GM20431 (cell line): Measurements from ENCODE around the gene SEZ6L.
"Not testable (repeated sequence)": the region's sequence is repeated elsewhere in the genome, so short reads cannot be mapped to it uniquely, and the experiment has no call there.

Experiments used
- in situ Hi-C: fragments of 300-500 bp; cut with MseI, MboI; formaldehyde crosslinking; loops from one replicate; pipeline ENCODE4 v1.15.0; 2020; ENCODE audit warnings: low sequenced_read_pairs; ENCODE audit not compliant: unreplicated experiment

The SEZ6L gene

GRCh38 chr22:26399289-26399688 lies 230.0 kb downstream of the SEZ6L start:
- in situ Hi-C loops, result loop anchor here (10.0 kb wide), 1 partner anchor 56 kb away; no protein-coding TSS in a partner anchor

GRCh38 chr22:26401726-26402125 lies 232.5 kb downstream of the SEZ6L start:
- in situ Hi-C loops, result no loop called here

- in situ Hi-C loops, result no loop called here
Observed at GRCh38 chr22:26404851-26405421, 235.7 kb downstream of the SEZ6L start.

- in situ Hi-C loops, result no loop called here
Observed at GRCh38 chr22:26406118-26406517, 236.9 kb downstream of the SEZ6L start.

GRCh38 chr22:26408562-26409220 lies 239.4 kb downstream of the SEZ6L start:
- in situ Hi-C loops, result not testable (repeated sequence)

- in situ Hi-C loops, result no loop called here
Observed at GRCh38 chr22:26409719-26410335, 240.6 kb downstream of the SEZ6L start.

GRCh38 chr22:26410386-26410785 lies 241.1 kb downstream of the SEZ6L start:
- in situ Hi-C loops, result no loop called here

GRCh38 chr22:26414347-26414746 lies 245.1 kb downstream of the SEZ6L start:
- in situ Hi-C loops, result no loop called here

GRCh38 chr22:26416256-26416655 lies 247.0 kb downstream of the SEZ6L start:
- in situ Hi-C loops, result no loop called here

- in situ Hi-C loops, result no loop called here
Observed at GRCh38 chr22:26416670-26417276, 247.5 kb downstream of the SEZ6L start.

GRCh38 chr22:26417406-26417805 lies 248.1 kb downstream of the SEZ6L start:
- in situ Hi-C loops, result no loop called here

- in situ Hi-C loops, result no loop called here
Observed at GRCh38 chr22:26418620-26419019, 249.4 kb downstream of the SEZ6L start.

- in situ Hi-C loops, result no loop called here
Observed at GRCh38 chr22:26426924-26427323, 257.7 kb downstream of the SEZ6L start.

- in situ Hi-C loops, result no loop called here
Observed at GRCh38 chr22:26428515-26429457, 259.5 kb downstream of the SEZ6L start, which contains the start of gene ASPHD2. ASPHD2 (plus strand) TSS chr22:26429260; CDS start chr22:26433616, 4,356 bp downstream.

- in situ Hi-C loops, result no loop called here
Observed at GRCh38 chr22:26429458-26430286, 260.4 kb downstream of the SEZ6L start.

GRCh38 chr22:26430600-26430999 lies 261.3 kb downstream of the SEZ6L start:
- in situ Hi-C loops, result no loop called here

- in situ Hi-C loops, result no loop called here
Observed at GRCh38 chr22:26431261-26431995, 262.2 kb downstream of the SEZ6L start.

- in situ Hi-C loops, result no loop called here
Observed at GRCh38 chr22:26432619-26433311, 263.5 kb downstream of the SEZ6L start.
